ENCODE measurements around the gene HOXB7.

Gene HOXB7

DNA sequence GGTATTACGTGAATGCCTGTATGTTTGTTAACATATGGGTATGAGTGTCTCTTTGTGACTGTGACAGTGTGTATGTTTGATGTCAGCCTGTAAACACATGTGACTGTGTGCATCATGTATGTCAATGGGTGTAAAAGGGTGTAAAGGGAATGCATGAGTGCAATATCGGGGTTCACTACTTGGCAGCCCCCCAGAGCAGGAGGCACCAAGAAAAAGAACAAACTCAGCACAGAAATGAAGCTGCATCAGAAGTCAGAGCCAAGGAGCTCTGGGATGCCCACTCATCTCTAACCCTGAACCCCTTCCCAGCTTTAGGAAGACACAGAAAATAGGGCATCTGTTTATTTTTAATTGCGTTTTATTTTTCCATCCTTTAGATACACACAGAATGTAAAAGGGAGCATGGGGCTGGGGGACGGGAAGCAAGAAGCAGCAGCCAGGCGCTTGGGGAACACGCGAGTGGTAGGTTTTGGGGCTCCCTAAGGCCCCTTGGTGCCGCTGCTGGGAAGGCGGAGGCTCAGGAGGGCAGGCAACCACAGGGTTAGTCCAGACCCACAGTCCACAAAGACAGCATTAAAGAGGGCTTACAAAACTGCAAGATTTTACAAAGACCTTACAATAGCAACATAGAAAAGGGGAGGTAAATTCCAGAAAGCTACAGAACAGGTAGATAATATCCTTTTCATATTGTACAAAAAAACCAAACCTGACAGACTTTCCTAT is 3.8 kb downstream of the HOXB7 start:
- Histone ChIP-seq H3K36me3 (no peaks in the 10 kb centered on the region), H3K27me3 (ENCODE audit: insufficient read depth, low read depth, severe bottlenecking) (peaks cover 77% of the 10 kb centered on the region), H3K9me3 (ENCODE audit: severe bottlenecking) (peaks cover 5% of the 10 kb centered on the region), H3K27ac (no peak overlapping the region), H3K4me3 (ENCODE audit: low read depth, low read length) (no peak overlapping the region)
- DNase-seq = no peak
- TF ChIP-seq, protein P1, sequence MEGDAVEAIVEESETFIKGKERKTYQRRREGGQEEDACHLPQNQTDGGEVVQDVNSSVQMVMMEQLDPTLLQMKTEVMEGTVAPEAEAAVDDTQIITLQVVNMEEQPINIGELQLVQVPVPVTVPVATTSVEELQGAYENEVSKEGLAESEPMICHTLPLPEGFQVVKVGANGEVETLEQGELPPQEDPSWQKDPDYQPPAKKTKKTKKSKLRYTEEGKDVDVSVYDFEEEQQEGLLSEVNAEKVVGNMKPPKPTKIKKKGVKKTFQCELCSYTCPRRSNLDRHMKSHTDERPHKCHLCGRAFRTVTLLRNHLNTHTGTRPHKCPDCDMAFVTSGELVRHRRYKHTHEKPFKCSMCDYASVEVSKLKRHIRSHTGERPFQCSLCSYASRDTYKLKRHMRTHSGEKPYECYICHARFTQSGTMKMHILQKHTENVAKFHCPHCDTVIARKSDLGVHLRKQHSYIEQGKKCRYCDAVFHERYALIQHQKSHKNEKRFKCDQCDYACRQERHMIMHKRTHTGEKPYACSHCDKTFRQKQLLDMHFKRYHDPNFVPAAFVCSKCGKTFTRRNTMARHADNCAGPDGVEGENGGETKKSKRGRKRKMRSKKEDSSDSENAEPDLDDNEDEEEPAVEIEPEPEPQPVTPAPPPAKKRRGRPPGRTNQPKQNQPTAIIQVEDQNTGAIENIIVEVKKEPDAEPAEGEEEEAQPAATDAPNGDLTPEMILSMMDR (IDR thresholded peaks at IDR 0.05; ENCODE audit: low read depth, low read length) = no peak

DNA sequence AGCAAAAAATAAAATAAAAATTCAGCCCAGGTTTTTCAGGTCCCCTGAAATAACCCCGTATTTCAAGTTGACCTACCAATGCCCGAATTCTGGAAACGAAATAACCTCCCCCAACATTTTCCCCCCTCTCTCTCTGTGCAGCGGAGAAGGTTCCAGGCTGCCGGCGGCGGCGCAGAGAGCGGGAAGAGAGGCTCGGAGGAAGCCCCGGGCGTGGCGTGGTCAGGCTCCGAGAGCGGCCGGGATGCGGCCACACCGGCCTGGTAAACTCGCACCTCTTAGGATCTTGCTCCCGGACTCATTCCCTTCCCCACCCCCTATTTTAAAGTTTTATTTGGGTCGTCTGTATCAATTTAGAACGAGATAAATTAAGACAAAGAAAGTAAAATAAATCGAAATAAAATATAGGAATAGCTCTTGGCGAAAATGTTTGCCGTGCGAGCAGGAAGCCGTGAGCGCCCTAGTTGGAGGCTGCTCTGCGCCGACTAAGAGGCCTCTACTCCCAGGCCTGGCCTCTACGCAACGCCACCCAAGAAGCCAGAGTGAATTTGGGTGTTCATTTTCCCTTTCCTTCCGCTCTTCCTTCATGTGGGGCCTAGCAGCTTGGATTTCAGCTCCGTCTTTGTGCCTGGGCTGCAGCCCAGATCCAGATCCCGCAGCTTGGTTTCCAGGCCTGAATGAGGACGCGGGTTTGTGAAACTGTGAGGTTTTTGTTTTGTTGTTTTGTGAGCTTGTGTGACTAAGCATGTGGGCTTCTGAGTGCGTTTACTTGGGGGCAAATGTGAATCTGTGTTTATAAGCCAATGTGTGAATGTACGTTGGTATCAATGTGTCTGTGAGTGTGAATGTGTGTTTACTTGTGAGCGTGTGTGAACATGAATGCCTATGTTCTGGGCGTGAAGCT is 4.6 kb downstream of the HOXB7 start:
- no peak for DNase-seq
- no peaks in the 10 kb centered on the region for H3K36me3 ChIP-seq
- no peak overlapping the region for H3K4me3 ChIP-seq (ENCODE audit: low read depth, low read length)
- H3K27ac ChIP-seq = no peak overlapping the region
- TF ChIP-seq, protein P1 (IDR thresholded peaks at IDR 0.05; ENCODE audit: low read depth, low read length) = no peak
- H3K9me3 ChIP-seq (ENCODE audit: severe bottlenecking) = peaks cover 5% of the 10 kb centered on the region
- peaks cover 80% of the 10 kb centered on the region for H3K27me3 ChIP-seq (ENCODE audit: insufficient read depth, low read depth, severe bottlenecking)

DNA sequence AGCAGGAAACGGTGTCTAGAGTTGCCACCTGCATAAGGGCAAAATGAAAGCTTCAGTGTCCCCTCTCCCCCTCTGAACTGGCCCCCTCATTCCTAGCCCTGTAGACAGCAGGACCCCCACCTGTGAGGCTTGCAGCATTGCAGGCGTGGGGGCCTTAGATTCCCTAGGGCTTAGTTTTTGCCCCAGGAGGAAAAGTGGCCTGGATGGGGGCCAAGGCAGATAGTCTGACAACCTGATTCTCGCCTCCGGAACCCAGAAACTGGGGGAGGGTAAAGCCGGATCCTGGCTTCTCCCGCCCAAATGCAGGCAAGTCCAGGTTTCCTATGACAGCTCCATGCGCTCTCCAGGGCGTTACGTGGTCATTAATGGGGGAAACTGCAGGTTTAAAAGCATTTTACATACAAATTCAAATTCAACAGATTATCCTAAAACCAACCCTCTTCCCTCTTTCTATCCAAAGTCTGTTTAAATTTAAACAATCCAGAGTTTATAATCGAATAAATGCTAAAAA is 5.4 kb downstream of the HOXB7 start:
- no peak overlapping the region for H3K4me3 ChIP-seq (ENCODE audit: low read depth, low read length)
- TF ChIP-seq, protein P1 (IDR thresholded peaks at IDR 0.05; ENCODE audit: low read depth, low read length) = no peak
- H3K9me3 ChIP-seq (ENCODE audit: severe bottlenecking) = peaks cover 5% of the 10 kb centered on the region
- H3K27me3 ChIP-seq (ENCODE audit: insufficient read depth, low read depth, severe bottlenecking) = peaks cover 81% of the 10 kb centered on the region
- H3K36me3 ChIP-seq = no peaks in the 10 kb centered on the region
- no peak for DNase-seq
- no peak overlapping the region for H3K27ac ChIP-seq

DNA sequence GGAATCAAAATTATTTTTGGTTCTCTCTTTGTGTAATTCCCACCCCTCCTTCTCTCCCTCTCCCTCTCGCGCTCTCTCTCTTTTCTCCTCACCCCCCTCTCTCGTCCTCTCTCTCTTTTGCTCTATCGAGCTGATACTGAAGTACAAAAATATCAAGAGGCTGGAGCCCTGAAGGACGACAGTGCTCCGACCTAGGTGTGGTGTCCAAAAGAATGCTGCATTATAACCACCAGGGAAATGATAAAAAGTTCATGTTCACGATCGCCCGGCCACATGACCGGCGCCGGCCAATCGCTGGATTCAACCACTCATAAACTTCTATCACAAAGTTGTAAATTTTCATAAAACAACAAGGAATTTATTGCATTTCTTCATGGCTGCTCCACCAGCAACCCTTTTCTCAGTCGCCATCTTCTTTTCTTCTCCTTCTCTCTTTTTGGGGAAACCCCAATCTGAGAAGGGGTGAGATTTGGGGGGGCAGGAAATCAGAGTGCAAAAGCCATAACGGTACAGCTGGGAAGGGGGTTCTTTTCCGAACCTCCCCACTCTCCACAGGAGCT is 6.0 kb downstream of the HOXB7 start, which contains the start of gene HOXB6:
Gene HOXB6 (minus strand): TSS at position 217 of the 560 bp plus-strand sequence. CDS start 6,836 bp downstream, outside the sequence.
- TF ChIP-seq, protein P1 (IDR thresholded peaks at IDR 0.05; ENCODE audit: low read depth, low read length) = no peak
- no peaks in the 10 kb centered on the region for H3K36me3 ChIP-seq
- H3K4me3 ChIP-seq (ENCODE audit: low read depth, low read length) = peak within 1 kb of the TSS; percentile 16
- peaks cover 81% of the 10 kb centered on the region for H3K27me3 ChIP-seq (ENCODE audit: insufficient read depth, low read depth, severe bottlenecking)
- no peak within 1 kb of the TSS for H3K27ac ChIP-seq
- peaks cover 5% of the 10 kb centered on the region for H3K9me3 ChIP-seq (ENCODE audit: severe bottlenecking)
- DNase-seq = no peak

DNA sequence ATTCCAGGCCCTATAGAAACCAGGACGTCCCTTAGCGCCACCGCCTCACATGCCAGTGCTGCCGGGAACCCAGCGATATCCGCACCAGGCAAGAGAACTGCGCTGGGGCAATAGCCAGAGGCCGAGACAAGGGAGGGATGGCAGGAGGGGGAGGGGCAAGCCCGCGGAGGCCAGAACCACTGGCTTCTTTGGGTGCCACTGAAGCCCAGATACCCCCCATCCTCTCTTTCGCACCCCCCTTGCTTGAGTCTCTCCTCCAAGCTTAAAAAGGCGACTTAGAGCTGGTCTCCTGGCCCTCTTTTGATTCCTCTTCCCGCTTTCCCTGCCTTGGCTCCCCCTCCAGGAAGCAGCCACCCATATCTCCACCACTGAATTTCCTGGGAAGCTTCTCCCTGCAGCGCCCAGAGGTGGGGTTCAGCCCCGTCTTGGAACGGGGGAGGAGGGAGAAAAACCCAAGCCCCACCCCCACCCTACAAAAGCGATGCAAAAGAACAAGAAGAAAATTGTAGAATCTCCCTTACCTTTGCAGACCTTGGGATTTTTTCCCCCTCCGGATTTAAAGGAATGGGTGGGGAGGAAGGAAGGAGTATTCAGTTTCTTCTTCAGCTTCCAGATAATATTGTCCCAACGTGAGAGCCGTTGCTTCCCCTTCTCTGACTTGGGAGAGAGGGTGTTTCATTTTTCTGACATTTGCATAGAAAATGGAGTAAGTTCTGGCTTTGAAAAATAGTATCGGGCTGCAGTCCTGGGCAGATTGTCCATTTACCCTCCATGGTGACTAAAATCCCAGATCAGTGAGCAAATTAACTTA is 6.7 kb downstream of the HOXB7 start:
- no peak overlapping the region for H3K27ac ChIP-seq
- peaks cover 81% of the 10 kb centered on the region for H3K27me3 ChIP-seq (ENCODE audit: insufficient read depth, low read depth, severe bottlenecking)
- no peak for DNase-seq

More for the DNA sequence above, 6.7 kb downstream of the HOXB7 start:
- Histone ChIP-seq H3K9me3 (ENCODE audit: severe bottlenecking) (peaks cover 5% of the 10 kb centered on the region), H3K36me3 (no peaks in the 10 kb centered on the region), H3K4me3 (ENCODE audit: low read depth, low read length) (peak overlapping the region; percentile 16)
- TF ChIP-seq, protein P1 (IDR thresholded peaks at IDR 0.05; ENCODE audit: low read depth, low read length) = 0 out of 2 replicates have a peak, but pooled peaks have one; percentile 6
